Caco-2 (cell line): ENCODE data around the gene OTOF. TPM values are rescaled to one million over a fixed set of nuclear protein-coding genes. Genes with fewer than 3 reads are reported as not detected.

Experiments used
- BruUV-seq: library from RNA; stranded (reverse); fragments of 400-500 nt; replicated peaks from 2 replicates; lab custom pipeline; 2021; lab: Mats Ljungman, UMichigan
- CTCF ChIA-PET: fragments of 300-600 bp; sonication (Branson Sonifier 250); formaldehyde crosslinking; loops from one replicate; lab custom pipeline; 2022; ENCODE audit warnings: antibody characterized with exemption; lab: Charles Lee
- POLR2A ChIA-PET: fragments of 300-600 bp; sonication (Branson Sonifier 250); formaldehyde crosslinking; loops from one replicate; lab custom pipeline; 2022; ENCODE audit warnings: antibody characterized with exemption; lab: Charles Lee
- DNase-seq, 2 experiments: peaks; one replicate each; pipeline versions ENCODE4 v3.0.0 to v3.0.0-alpha.2; 2020 to 2022
- H3K27me3 ChIP-seq: replicated peaks from 2 replicates; pipeline ENCODE4 v1.6.0; 2011; ENCODE audit warnings: low read length; ENCODE audit not compliant: control insufficient read depth, insufficient read depth
- H3K36me3 ChIP-seq: 2 replicates; pipeline ENCODE4 v1.5.1; 2011; ENCODE audit warnings: low read length; ENCODE audit not compliant: control insufficient read depth, insufficient read depth
- H3K4me1 ChIP-seq: fragments of 250-450 bp; sonication (Bioruptor Pico); 2 replicates; pipeline ENCODE4 v1.5.1; 2020; ENCODE audit warnings: mild to moderate bottlenecking
- H3K4me3 ChIP-seq: 2 replicates; pipeline ENCODE4 v1.5.1; 2011; ENCODE audit warnings: low read depth, mild to moderate bottlenecking, control low read depth, low read length
- H3K9me3 ChIP-seq: fragments of 250-450 bp; sonication (Bioruptor Pico); 2 replicates; pipeline ENCODE4 v1.5.1; 2020; ENCODE audit warnings: mild to moderate bottlenecking, moderate library complexity
- H3K27ac Mint-ChIP-seq: one replicate; pipeline ENCODE4 v1.8.0; 2022; ENCODE audit warnings: mixed read lengths; ENCODE audit not compliant: unreplicated experiment
- H3K27me3 Mint-ChIP-seq: one replicate; pipeline ENCODE4 v1.8.0; 2022; ENCODE audit warnings: mixed read lengths; ENCODE audit not compliant: insufficient read depth, unreplicated experiment
- H3K36me3 Mint-ChIP-seq: one replicate; pipeline ENCODE4 v1.8.0; 2022; ENCODE audit warnings: mild to moderate bottlenecking, mixed read lengths; ENCODE audit not compliant: insufficient read depth, unreplicated experiment
- H3K4me1 Mint-ChIP-seq: one replicate; pipeline ENCODE4 v1.8.0; 2022; ENCODE audit warnings: low read depth, mixed read lengths; ENCODE audit not compliant: unreplicated experiment
- H3K4me3 Mint-ChIP-seq: one replicate; pipeline ENCODE4 v1.8.0; 2022; ENCODE audit warnings: mild to moderate bottlenecking, moderate library complexity, mixed read lengths; ENCODE audit not compliant: unreplicated experiment
- H3K9me3 Mint-ChIP-seq: one replicate; pipeline ENCODE4 v1.8.0; 2022; ENCODE audit warnings: mixed read lengths; ENCODE audit not compliant: unreplicated experiment
- CTCF ChIP-seq, 2 experiments: fragments of 200-600 bp in 1 of 2; IDR thresholded peaks; 1 replicate in 1 of 2; 2 replicates in 1 of 2; pipeline versions ENCODE4 v1.5.1 to v1.8.0; 2011 to 2022; ENCODE audit warnings: antibody characterized with exemption in 1 of 2, control low read depth in 1 of 2, inconsistent platforms in 1 of 2, low read depth in 1 of 2, low read length in 1 of 2, mild to moderate bottlenecking in 1 of 2, moderate library complexity in 1 of 2; ENCODE audit not compliant: insufficient read depth in 1 of 2, severe bottlenecking in 1 of 2, unreplicated experiment in 1 of 2
- intact Hi-C: fragments of 100-400 bp; cut with micrococcal nuclease; formaldehyde crosslinking; loops from one replicate; pipeline ENCODE4 v1.10.0; 2022; ENCODE audit not compliant: unreplicated experiment
- total RNA-seq: library from RNA; stranded (reverse); gene quantifications from 2 replicates; pipeline ENCODE4 v1.2.3, GENCODE V29; 2022

The OTOF gene
- total RNA-seq, 1 experiment from 2014 or later, result 0.09 TPM

GRCh38 chr2:26438526-26438925, 39.4 kb downstream of the OTOF start:
- ChIA-PET CTCF (interaction anchor here (0.6 kb wide), 1 partner anchor 104 kb away, joined by 5 read pairs; no protein-coding TSS in a partner anchor), POLR2A (no interaction called here)
- no peaks in the 10 kb centered on the region for H3K9me3 Mint-ChIP-seq
- no peaks in the 10 kb centered on the region for H3K36me3 Mint-ChIP-seq
- H3K27me3 Mint-ChIP-seq, result no peaks in the 10 kb centered on the region
- no peak for DNase-seq
- H3K27me3 ChIP-seq, result no peaks in the 10 kb centered on the region
- H3K27ac Mint-ChIP-seq, result no peak overlapping the region
- intact Hi-C loops, result no loop called here
- peaks cover 13% of the 10 kb centered on the region for H3K4me1 ChIP-seq
- H3K4me3 ChIP-seq, result no peak overlapping the region
- TF ChIP-seq CTCF (IDR thresholded peaks at IDR 0.05; ENCODE audit: insufficient read depth in 1 of 2, low read depth in 1 of 2, low read length in 1 of 2, severe bottlenecking in 1 of 2, unreplicated experiment in 1 of 2), result peak in 1 of 2 experiments; percentile 2
- no peak overlapping the region for H3K4me3 Mint-ChIP-seq
- no peaks in the 10 kb centered on the region for H3K9me3 ChIP-seq
- H3K4me1 Mint-ChIP-seq, result peaks cover 10% of the 10 kb centered on the region
- no peaks in the 10 kb centered on the region for H3K36me3 ChIP-seq
- BruUV-seq, result no TSS peak

GRCh38 chr2:26435106-26435505, 42.8 kb downstream of the OTOF start:
- Mint-ChIP-seq H3K4me3 (no peak overlapping the region), H3K4me1 (peaks cover 10% of the 10 kb centered on the region), H3K36me3 (no peaks in the 10 kb centered on the region), H3K27ac (no peak overlapping the region), H3K9me3 (no peaks in the 10 kb centered on the region), H3K27me3 (no peaks in the 10 kb centered on the region)
- no peaks in the 10 kb centered on the region for H3K36me3 ChIP-seq
- intact Hi-C loops, result no loop called here
- no peak overlapping the region for H3K4me3 ChIP-seq
- H3K27me3 ChIP-seq, result no peaks in the 10 kb centered on the region
- no peak for TF ChIP-seq CTCF (IDR thresholded peaks at IDR 0.05; ENCODE audit: insufficient read depth in 1 of 2, low read depth in 1 of 2, low read length in 1 of 2, severe bottlenecking in 1 of 2, unreplicated experiment in 1 of 2)
- peaks cover 13% of the 10 kb centered on the region for H3K4me1 ChIP-seq
- BruUV-seq, result no TSS peak
- DNase-seq, result no peak
- no peaks in the 10 kb centered on the region for H3K9me3 ChIP-seq
- ChIA-PET CTCF (no interaction called here), POLR2A (no interaction called here)

GRCh38 chr2:26432859-26433258, 45.1 kb downstream of the OTOF start:
- Histone ChIP-seq H3K9me3 (no peaks in the 10 kb centered on the region), H3K36me3 (no peaks in the 10 kb centered on the region), H3K27me3 (no peaks in the 10 kb centered on the region), H3K4me1 (peaks cover 5% of the 10 kb centered on the region; the same call in 1 of the 2 replicates), H3K4me3 (no peak overlapping the region)
- no peak for TF ChIP-seq CTCF (IDR thresholded peaks at IDR 0.05; ENCODE audit: insufficient read depth in 1 of 2, low read depth in 1 of 2, low read length in 1 of 2, severe bottlenecking in 1 of 2, unreplicated experiment in 1 of 2)
- intact Hi-C loops, result no loop called here
- H3K4me1 Mint-ChIP-seq, result no peaks in the 10 kb centered on the region
- no TSS peak for BruUV-seq
- no peak overlapping the region for H3K27ac Mint-ChIP-seq
- ChIA-PET CTCF (interaction anchor here (0.6 kb wide), 1 partner anchor 850 kb away, joined by 3 read pairs; no protein-coding TSS in a partner anchor), POLR2A (interaction anchor here (0.6 kb wide), 1 partner anchor 260 kb away, joined by 3 read pairs; the partner anchor contains the start of gene GAREM2)
- DNase-seq, result no peak
- no peaks in the 10 kb centered on the region for H3K9me3 Mint-ChIP-seq
- no peak overlapping the region for H3K4me3 Mint-ChIP-seq
- H3K36me3 Mint-ChIP-seq, result no peaks in the 10 kb centered on the region
- H3K27me3 Mint-ChIP-seq, result no peaks in the 10 kb centered on the region
